GDM1 (cell line): ENCODE measurements around the gene CHCHD3.

Experiments
- DNase-seq: peaks from one replicate; lab custom pipeline; 2025; lab: John Stamatoyannopoulos, UW

Gene CHCHD3

DNA sequence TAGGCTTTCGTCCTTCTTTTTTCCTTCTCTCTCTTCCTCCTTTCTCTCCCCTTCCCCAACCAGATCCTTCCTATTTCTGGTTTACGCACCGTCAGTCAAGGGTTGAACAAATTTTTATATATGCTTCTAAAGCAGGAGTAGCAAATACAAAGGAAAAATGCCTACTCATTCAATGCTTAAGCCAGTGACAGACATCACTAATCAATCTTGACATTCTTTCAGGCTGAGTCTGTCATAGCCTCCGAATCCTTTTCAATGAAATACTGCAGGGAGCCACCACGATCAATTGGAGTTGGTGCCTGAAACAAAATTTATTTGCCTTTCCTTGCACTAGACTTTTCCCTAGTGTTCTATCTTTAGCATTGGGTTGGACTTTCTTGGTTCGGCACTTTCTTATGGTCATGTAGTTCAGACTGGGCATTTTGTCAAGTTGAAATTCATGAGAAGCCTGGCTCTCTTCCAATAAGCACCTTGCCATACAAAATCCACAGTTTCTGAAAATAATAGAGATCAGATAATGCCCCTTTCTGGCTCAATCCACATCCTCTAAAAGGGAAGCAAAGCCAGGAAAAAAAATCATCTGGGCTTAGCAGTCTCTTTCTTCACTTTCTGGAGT lies 266.1 kb downstream of the CHCHD3 start:
- DNase-seq = no peak

GRCh38 chr7:132815130-132815529 lies 266.8 kb downstream of the CHCHD3 start:
- no peak for DNase-seq

DNA sequence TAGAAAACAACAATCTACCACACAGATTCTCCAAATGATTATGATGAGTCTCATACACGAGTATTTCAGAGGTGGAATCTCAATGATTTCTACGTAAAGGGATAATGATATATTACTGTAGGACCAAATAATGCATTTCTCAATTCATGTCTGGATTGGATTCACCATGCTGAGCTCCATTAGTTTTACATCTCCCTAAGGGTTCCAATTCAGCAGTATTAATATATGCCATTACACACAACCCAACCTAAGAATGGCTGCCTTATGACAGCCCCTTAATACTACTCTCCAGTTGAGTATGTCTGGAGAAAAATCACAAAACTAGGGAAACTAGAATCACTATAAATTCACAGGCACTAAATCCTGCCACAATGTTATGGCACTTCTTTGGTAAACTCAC lies 271.3 kb downstream of the CHCHD3 start:
- no peak for DNase-seq

GRCh38 chr7:132806834-132807233 lies 275.1 kb downstream of the CHCHD3 start:
- no peak for DNase-seq

- no peak for DNase-seq
Observed at GRCh38 chr7:132805766-132806165, 276.1 kb downstream of the CHCHD3 start.

GRCh38 chr7:132804849-132805485 lies 276.9 kb downstream of the CHCHD3 start:
- DNase-seq = no peak

DNA sequence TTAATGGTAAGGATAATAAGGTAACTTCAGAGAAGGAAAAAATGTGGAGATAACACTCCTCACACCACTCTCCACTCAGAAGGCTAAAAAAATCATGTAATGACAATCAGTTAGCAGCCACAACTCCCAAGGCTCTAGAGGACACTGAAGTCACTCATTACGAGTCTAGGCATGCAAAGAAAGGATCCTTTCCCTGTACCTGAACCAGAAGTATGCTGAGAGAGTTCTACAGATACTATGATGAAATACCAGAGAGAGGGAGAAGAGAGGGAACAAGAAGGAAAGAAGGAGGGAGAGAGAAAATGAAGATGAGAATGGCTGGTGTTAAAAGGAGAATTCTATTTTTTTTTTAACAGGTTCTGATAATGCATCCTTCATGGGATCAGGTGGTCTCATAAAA lies 281.4 kb downstream of the CHCHD3 start:
- no peak for DNase-seq

GRCh38 chr7:132799081-132799413 lies 282.8 kb downstream of the CHCHD3 start:
- no peak for DNase-seq

GRCh38 chr7:132797152-132797551 lies 284.7 kb downstream of the CHCHD3 start:
- no peak for DNase-seq

DNA sequence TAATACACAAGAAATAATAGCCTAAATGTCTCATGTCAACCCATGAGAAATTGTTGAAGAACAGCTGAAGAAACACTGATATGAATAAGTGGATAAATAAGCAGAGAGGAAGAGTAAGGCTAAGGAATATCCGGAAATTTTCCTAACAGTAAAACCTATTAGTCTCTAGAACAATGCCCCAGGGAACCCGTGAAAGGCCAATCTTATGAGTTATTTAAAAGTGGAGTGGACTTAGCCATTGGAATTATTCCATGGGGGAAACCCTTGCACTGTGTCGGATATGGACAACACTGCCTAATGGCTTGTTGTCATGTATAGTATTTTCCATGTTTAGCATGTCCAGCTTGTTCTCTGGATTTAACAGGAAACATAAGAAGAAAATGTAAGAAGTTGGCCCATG lies 288.4 kb downstream of the CHCHD3 start:
- no peak for DNase-seq

DNA sequence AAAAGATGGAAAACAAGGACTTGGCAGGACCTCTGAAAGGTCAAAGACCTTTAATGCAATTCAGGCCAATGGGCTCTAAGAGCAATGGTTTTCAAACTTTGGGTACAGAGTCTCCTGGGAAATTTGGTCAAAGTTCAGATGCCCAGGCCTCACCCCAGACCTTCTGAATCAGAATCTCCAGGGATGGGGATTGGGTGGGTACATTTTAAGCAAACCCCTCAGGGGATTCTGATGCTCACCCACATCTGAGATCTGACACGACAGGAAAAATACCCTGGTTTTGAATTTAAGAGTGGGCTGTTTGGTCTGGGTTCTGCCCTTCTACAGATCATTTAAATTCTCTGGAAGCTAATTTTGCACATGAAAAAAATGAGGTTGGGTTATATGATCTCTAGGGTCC lies 290.9 kb downstream of the CHCHD3 start:
- DNase-seq = no peak

GRCh38 chr7:132790104-132790503 lies 291.8 kb downstream of the CHCHD3 start:
- no peak for DNase-seq

- DNase-seq = no peak
Observed at GRCh38 chr7:132789281-132789680, 292.6 kb downstream of the CHCHD3 start.

DNA sequence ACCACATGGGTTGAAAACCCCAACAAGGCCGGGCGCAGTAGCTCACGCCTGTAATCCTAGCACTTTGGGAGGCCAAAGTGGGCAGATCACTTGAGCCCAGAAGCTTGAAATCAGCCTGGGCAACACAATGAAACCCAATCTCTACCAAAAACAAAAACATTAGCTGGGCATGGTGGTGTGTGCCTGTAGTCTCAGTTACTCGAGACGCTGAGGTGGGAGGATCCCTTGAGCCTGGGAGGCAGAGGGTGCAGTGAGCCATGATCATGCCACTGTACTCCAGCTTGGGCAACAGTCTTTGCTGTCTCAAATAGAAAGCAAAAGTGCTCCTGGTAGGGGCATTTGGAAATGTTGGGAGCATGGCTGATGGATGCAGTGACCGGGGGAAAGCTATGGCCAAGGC lies 296.0 kb downstream of the CHCHD3 start:
- no peak for DNase-seq

GRCh38 chr7:132784406-132784805 lies 297.5 kb downstream of the CHCHD3 start:
- no peak for DNase-seq

- no peak for DNase-seq
Observed at GRCh38 chr7:132783824-132784223, 298.1 kb downstream of the CHCHD3 start.

DNA sequence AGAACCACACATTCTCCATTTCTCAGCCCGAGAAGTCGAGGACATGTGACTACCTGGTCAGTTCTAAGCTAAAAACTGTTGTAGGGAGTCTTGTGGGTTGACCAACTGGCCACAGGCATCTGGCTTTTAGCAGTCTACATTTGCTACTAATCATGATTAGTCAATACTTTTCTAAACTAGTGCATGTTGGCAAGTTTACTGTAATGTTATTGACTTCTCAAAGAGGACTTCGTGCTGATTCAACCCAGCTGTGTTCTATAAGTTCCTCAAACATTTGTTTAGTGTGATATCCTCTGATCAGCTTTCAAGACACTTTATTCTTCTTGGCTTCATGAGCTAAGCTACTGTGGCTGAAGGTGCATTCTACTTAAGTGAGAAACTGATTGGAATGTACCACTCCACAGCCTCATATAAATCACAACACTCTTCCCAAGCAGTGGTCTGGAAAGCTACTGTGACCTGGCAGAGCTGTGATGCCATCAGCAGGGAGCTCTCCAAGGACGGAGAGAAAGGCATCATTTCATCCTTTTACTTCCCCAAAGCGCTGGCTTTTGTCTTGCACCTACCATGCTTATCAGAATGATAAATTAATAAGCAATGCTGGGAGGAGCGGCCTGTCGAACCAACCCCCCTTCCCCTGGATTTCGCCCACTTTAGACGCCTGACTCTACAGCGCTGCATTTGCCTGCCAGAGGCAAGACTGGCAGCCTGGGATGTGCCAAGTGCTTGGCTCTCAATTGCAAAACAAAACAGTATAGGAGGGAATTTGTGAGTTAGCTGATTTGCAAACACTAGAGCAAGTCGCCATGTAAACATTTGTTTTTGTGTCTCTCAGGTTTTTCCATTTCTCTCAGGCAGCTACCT lies 298.9 kb downstream of the CHCHD3 start:
- no peak for DNase-seq

- DNase-seq = no peak
Observed at GRCh38 chr7:132780822-132781221, 301.1 kb downstream of the CHCHD3 start.

- DNase-seq = no peak
Observed at GRCh38 chr7:132779164-132779563, 302.7 kb downstream of the CHCHD3 start.

DNA sequence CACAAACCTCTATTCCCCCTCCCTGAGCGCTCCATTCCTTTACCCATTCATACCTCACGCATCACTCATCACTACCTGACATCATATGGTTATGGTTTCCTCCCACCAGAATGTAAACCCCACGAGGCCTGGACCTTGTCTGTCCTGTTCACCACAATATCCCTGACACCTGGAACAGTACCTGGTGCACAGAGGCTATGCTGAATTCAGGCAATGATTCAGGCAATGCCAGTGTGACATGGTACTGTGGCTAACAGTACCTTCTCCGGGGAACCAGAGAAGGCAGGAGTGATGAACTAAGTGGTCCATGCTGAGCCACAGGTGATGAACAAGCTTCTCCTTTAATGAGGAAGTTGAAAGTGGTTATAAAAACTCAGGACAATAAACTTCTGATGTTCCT lies 303.1 kb downstream of the CHCHD3 start:
- no peak for DNase-seq

- no peak for DNase-seq
Observed at GRCh38 chr7:132777956-132778355, 303.9 kb downstream of the CHCHD3 start.

- DNase-seq = no peak
Observed at GRCh38 chr7:132777414-132777813, 304.5 kb downstream of the CHCHD3 start.

- no peak for DNase-seq
Observed at GRCh38 chr7:132776048-132776620, 305.8 kb downstream of the CHCHD3 start.
